Activated CD8-positive, alpha-beta memory T cell treated with anti-CD3 and anti-CD28 coated beads for 36 hours (primary cell): Measurements from ENCODE around the gene RECQL5. TPM values are rescaled to one million over a fixed set of nuclear protein-coding genes. Genes with fewer than 3 reads are reported as not detected.

Experiments used
- CTCF ChIA-PET: fragments of 350-600 bp; sonication (Branson Sonifier 250); formaldehyde crosslinking; loops from one replicate; lab custom pipeline; 2021; ENCODE audit warnings: antibody characterized with exemption; lab: Charles Lee
- POLR2A ChIA-PET: fragments of 350-600 bp; sonication (Branson Sonifier 250); formaldehyde crosslinking; loops from one replicate; lab custom pipeline; 2021; ENCODE audit warnings: antibody characterized with exemption; lab: Charles Lee
- total RNA-seq, 2 experiments: library from RNA; stranded (reverse); gene quantifications; one replicate each; pipeline ENCODE4 v1.2.3, GENCODE V29; 2021

The RECQL5 gene
- total RNA-seq, 2 experiments from 2014 or later, result 27.6 to 29.5 TPM

DNA sequence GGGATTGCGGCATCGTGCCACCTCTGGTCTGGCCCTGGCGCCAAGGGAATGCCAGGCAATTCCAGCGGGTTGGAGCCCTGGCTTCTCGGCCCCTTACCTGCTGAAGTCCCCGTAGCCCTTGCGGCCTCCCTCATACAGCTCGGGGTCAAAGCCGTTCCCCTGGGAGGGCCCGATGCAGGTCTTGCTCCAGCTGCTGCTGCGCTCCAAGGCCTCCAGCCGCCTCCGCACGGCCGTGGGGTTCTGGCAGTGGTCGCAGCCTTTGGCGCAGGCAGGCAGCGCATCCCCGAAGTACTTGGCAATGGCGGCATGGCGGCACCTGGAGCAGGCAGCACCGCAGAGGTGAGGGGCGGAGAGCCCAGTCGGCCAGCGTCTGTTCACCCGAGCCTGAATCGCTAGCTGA is 35.6 kb downstream of the RECQL5 start:
- CTCF ChIA-PET, result interaction anchor here (1.8 to 4.9 kb wide), 3 partner anchors 24 to 118 kb away, joined by 7 to 153 read pairs (median 49); no protein-coding TSS in a partner anchor

DNA sequence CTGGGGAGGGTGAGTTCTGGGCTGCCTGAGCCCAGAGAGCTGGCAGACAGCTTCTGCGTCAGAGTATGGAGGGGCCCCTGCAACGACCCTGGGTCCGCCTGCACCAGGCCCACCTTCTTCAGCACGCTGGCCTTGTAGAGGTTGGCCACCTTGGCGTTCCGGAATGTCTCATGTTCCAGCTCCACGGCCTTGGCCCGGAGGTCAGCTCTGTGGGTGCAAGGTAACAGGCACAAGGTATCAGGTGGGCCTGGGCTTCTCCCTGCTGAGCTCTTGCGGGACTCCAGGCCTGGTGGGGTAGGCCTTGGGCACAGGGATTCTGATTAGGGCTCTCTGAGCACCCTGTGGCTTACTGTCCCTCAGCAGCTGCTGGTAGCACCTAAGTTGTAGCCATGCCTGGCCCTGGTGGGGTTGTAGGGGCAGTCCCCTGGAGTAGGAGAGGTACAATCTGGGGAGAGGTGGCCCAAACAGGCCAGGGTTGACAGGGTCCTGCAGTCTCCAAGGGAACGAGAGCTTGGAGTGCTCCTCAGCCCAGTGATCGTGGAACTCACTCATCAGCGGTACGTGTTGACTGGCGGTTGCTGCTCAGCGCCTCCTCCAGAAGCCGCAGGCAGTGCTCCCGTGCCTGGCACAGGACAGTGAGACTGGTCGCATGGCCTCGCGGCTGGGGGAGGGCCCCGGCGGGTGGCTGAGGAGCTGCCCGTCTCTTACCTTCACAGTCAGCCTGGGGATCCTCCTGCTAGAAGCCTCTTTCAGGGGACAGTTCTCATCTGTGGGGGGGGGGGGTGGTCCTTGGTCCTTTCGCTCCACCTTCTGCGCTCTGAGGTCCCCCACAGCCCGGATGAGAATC is 36.7 kb downstream of the RECQL5 start:
- POLR2A ChIA-PET, result no interaction called here

More for the DNA sequence above, 35.6 kb downstream of the RECQL5 start:
- POLR2A ChIA-PET, result no interaction called here

DNA sequence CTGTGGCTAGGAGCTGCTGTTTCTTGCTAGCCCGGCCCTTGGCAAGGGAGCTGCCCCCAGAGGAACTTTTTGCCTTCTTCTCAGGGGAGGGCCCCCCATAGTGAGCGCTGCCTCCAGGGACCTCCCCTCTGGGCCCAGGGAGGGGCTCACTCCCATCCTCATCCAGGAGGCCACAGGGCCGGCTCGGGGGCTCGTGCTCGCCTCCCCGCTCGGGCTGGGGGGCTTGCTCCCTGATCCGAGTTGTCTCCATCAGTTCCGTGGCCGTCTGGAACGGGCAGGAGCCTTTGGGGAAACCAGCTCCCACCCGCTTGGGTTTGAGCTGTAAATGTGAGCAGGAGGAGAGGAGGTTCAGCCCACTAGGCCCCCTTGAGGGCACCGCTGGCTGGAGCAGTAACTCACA is 37.8 kb downstream of the RECQL5 start:
- CTCF ChIA-PET, result interaction anchor here (1.5 to 3.6 kb wide), 3 partner anchors 25 to 124 kb away, joined by 3 to 27 read pairs (median 6); no protein-coding TSS in a partner anchor
- POLR2A ChIA-PET, result no interaction called here

More for the DNA sequence above, 36.7 kb downstream of the RECQL5 start:
- CTCF ChIA-PET, result interaction anchor here (1.0 to 4.9 kb wide), 5 partner anchors 22 to 119 kb away, joined by 3 to 153 read pairs (median 7); no protein-coding TSS in a partner anchor

DNA sequence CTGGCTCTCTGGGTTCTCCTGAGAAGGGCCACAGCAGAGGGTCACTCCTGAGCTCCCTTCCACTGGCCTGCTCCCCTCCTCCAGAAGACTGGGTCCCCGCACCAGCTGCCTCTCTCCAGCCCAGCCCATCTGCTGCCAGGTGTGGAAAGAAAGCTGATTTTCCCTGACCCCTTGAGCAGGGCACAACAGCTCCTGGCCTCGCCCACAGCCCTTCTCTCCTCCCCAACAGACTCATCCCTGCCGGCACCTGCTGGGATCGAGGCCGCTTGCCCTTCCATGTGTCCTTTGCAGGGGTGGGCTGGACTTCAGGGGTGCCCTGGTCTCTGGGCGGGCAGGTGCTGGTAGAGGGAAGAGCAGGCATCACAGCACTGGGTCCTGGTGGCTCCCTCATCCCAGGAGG is 38.5 kb downstream of the RECQL5 start:
- CTCF ChIA-PET, result interaction anchor here (0.7 to 3.6 kb wide), 3 partner anchors 24 to 125 kb away, joined by 3 to 27 read pairs (median 6); no protein-coding TSS in a partner anchor
- POLR2A ChIA-PET, result no interaction called here

DNA sequence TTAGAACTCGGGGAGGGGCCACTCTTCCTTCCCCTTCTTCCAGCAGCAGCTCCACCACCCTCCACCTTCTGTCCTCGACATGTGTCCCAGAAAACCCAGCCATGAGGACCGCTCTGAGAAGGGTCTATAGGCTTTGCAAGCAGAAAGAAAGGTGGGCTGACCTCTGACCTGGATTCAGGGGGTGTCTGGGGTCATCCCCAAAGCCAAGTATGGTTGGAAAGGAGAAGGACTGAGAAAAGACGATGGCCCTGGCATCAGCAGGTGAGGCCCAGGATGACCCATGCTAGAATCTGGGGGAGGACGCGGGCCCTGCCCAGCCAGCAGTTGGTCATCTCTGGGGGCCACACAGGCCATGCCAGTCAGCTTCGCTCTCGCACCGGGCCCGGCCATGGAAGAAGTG is 39.9 kb downstream of the RECQL5 start:
- POLR2A ChIA-PET, result interaction anchor here (0.6 kb wide), 1 partner anchor 197 kb away, joined by 6 read pairs; no protein-coding TSS in a partner anchor
- CTCF ChIA-PET, result interaction anchor here (1.2 to 3.6 kb wide), 2 partner anchors 18 to 122 kb away, joined by 4 to 27 read pairs; no protein-coding TSS in a partner anchor

DNA sequence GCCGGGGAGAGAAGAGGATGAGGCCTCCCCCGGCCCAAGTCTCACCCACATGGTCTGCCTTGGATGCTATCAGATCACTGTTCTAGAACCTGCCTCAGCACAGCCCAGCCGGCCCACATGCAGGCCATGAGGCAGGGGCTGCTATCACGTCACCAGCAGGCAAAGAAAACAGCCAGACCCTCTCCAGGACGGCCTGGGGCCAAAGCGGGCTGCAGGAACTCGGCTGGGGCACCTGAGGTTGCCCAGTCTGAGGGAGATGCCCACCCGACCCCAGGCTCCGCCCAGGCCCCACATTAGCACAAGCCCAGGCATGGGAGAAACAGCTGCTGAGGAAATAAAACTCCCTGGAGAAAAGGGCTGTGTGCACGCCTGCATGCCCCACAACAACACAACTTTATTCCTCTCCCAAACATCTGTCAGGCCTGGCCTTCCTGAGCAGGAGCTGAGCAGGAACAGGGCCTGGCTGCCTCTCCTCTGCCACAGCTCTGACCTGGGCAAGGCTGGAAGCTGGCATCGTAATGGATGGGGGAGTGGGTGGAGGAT is 40.4 kb downstream of the RECQL5 start:
- POLR2A ChIA-PET, result no interaction called here

DNA sequence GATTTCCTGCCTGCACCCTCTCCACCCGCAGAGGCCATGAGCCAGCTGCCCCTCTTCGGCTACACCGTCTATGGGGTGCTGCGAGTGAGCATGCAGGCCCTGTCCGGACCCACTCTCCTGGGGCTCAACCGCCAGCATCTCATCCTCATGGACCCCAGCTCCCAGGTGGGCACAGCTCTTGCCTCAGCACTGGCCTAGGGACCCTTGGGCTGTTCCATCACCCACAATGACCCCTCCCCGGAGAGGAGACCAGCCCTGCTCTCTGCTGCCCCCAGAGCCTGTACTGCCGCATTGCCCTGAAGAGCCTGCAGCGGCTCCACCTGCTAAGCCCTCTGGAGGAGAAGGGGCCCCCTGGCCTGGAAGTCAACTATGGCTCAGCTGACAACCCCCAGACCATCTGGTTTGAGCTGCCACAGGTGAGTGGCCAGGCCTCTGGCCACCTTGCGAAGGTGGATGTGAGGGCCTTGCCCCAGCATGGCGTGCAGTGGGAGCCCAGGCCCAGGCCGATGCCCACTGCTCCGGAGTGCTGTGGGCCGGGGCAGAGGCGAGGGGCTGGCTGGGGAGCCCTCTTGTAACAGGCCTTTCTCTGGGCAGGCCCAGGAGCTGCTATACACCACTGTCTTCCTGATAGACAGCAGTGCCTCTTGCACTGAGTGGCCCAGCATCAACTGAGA is 41.0 kb downstream of the RECQL5 start:
- ChIA-PET CTCF (interaction anchor here (0.8 to 1.4 kb wide), 6 partner anchors 9 to 19 kb away, joined by 3 to 5 read pairs (median 4); no protein-coding TSS in a partner anchor), POLR2A (interaction anchor here (0.6 kb wide), 1 partner anchor 270 kb away, joined by 5 read pairs; no protein-coding TSS in a partner anchor)

More for the DNA sequence above, 40.4 kb downstream of the RECQL5 start:
- CTCF ChIA-PET, result interaction anchor here (1.2 to 3.6 kb wide), 3 partner anchors 15 to 123 kb away, joined by 3 to 27 read pairs (median 4); no protein-coding TSS in a partner anchor

DNA sequence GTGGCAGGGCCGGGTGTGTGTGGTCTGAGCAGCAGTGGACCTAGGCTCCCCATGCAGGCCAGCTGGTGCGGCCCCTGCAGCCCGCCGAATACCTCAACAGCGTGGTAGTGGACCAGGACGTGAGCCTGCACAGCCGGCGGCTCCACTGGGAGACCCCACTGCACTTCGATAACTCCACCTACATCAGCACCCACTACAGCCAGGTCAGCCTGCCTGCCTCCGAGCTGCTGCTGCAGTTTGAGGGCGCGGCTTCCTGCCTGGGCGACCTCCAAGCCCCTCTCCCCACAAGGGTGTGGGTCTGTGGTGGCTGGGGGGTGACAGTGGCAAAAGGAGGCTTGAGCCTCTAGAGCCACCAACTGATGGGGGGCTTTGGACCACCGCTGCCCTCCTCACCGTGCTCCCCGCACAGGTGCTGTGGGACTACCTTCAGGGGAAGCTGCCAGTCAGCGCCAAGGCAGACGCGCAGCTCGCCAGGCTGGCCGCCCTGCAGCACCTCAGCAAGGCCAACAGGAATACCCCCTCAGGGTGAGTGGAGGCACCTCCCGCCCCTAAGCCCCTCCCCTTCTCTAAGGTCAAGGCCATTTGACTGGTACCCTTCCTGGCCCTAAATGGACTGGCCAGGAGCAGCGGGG is 42.1 kb downstream of the RECQL5 start:
- ChIA-PET POLR2A (no interaction called here), CTCF (interaction anchor here (0.8 to 1.9 kb wide), 5 partner anchors 8 to 125 kb away, joined by 3 to 5 read pairs (median 4); no protein-coding TSS in a partner anchor)

DNA sequence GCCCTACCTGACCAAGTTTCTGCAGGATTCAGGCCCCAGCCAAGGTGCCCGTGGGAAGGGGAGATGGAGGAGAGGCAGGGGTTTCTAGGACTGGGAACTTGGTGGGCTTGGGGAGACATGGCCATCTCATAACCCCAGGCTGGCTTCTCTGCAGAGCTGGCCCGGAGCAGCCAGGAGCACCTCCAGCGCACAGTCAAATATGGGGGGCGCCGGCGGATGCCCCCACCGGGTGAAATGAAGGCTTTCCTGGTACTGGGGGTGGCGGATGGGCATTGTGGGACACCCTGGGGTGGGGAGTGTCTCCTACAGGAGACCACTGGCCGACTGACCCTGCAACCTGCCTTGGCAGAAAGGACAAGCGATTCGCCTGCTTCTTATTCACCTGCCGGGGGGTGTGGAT is 42.9 kb downstream of the RECQL5 start:
- CTCF ChIA-PET, result interaction anchor here (1.2 to 1.9 kb wide), 2 partner anchors 9 to 126 kb away, joined by 3 to 5 read pairs; no protein-coding TSS in a partner anchor
- POLR2A ChIA-PET, result interaction anchor here (0.6 kb wide), 1 partner anchor 13 kb away, joined by 3 read pairs; no protein-coding TSS in a partner anchor

DNA sequence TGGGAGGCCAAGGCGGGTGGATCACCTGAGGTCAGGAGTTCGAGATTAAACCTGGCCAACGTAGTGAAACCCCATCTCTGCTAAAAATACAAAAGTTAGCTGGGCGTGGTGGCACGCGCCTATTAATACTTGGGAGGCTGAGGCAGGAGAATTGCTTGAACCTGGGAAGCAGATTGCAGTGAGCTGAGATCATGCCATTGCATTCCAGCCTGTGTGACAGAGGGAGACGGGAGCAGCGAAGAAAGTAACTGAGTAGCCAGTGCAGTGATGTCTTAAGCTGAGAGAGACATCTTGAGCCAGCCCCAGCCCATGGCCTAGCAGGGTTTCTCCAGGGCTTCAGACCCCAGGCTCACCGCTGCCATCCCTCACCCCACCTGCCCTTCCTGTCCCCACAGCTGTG is 43.6 kb downstream of the RECQL5 start:
- POLR2A ChIA-PET, result no interaction called here
- CTCF ChIA-PET, result interaction anchor here (1.2 to 1.9 kb wide), 2 partner anchors 9 to 127 kb away, joined by 3 to 5 read pairs; no protein-coding TSS in a partner anchor

DNA sequence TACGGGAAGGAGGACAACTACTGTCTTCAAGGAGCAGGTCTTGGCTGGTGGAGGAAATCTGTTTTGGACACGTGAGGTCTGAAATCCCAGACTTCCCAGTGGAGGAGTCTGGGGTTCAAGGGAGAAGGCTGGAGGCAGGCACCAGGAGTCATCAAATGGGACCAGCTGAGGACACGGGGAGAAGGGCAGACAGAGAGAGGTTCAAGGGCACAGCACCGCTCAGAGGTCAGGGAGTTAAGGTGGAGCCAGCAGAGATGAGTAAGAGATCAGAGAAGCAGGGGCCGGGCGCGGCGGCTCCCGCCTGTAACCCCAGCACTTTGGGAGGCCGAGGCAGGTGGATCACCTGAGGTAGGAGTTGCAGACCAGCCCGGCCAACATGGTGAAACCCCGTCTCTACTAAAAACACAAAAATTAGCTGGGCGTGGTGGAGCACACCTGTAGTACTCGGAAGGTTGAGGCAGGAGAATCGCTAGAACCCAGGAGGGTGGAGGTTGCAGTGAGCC is 44.1 kb downstream of the RECQL5 start:
- POLR2A ChIA-PET, result no interaction called here

DNA sequence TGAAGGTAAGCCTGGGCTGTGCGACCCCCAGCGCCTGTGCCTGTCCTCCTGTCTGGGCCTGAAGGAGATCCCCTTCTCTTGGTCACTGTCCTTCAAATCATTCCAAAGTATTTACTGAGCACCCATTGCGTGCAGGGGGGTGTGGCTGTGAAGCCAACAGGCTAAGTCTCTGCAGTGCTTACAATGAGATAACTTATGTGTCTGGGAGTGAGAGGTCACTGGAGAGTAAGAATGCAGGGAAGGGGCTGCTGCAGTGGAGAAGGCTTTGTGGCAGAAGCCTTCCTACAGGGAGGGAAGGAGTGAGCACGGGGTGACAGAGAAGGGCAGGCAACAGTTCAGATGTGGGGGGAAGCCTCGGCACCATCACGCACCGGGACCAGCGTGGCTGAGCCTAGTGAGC is 44.9 kb downstream of the RECQL5 start:
- POLR2A ChIA-PET, result no interaction called here
- CTCF ChIA-PET, result interaction anchor here (1.9 kb wide), 1 partner anchor 11 kb away, joined by 8 read pairs; the partner anchor contains the start of gene SMIM5

More for the DNA sequence above, 44.1 kb downstream of the RECQL5 start:
- CTCF ChIA-PET, result no interaction called here

DNA sequence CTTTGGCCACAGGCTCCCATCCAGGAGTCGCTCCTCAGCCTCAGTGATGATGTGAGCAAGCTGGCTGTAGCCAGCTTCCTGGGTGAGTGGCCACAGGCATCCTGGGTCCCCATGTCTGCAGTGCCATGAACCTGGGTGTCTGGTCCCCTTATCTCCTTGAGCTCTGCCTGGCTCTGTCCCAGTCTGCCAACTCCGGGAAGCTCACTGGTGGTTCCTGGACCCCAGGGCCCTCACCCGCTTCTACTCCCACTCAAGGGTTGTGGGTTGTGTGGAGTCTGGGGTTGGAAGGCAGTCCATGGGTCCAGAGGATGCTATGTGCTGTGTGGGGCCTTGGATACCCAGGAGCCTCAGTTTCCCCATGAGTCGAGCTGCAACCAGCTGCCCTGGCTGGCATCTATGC is 45.5 kb downstream of the RECQL5 start:
- CTCF ChIA-PET, result interaction anchor here (0.9 to 1.9 kb wide), 3 partner anchors 12 to 128 kb away, joined by 3 to 8 read pairs (median 4); partner anchors contain the start of gene SMIM5
- POLR2A ChIA-PET, result no interaction called here

DNA sequence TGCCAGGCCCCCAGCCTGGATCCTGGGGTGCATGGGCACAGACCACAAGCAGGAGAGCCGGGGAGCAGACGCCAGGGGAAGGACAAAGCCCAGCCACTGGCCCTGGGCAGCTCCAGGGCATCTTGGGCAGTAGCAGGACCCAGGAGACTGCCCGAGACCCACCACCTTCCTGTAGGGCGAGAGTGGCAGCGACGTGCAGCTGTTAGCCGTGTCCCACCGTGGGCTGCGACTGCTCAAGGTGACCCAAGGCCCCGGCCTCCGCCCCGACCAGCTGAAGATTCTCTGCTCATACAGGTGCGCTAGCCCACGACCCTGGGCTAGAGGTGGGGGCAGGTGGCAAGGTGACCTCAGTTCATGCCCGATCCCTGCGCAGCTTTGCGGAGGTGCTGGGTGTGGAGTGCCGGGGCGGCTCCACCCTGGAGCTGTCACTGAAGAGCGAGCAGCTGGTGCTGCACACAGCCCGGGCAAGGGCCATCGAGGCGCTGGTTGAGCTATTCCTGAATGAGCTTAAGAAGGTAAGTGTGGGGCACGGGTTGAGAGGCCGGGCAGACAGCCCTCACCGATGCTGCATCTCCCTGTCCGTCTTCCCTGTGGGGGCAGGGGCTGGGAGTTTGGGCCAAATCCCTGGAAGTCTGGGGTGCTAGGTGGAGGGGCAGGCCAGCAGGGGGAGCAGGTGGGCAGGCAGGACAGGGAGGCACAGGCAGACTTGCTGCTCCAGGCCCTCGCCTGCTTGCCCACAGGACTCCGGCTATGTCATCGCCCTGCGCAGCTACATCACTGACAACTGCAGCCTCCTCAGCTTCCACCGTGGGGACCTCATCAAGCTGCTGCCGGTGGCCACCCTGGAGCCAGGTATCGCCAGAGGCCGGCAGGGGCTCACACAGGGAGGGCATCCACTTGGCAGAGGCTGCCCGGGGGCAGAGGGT is 47.2 kb downstream of the RECQL5 start:
- POLR2A ChIA-PET, result no interaction called here

DNA sequence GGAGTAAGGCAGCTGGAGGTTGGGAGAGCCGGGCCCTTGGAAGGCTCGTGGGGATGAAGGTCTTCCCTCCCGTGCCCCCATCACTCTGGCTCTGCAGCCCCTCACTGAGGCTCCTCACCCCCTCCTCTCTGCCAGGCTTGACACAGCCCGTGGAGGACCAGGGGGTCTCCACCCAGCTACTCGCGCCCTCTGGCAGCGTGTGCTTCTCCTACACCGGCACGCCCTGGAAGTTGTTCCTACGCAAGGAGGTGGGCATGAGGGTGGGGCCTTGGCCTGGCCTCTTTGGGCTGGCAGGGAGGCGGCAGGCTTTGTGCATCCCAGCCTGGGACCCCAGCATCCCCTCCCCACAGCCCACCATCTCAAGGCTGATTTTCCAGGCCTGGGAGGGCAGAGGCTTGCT is 49.3 kb downstream of the RECQL5 start:
- CTCF ChIA-PET, result interaction anchor here (0.9 to 2.2 kb wide), 3 partner anchors 8 to 16 kb away, joined by 3 to 12 read pairs (median 3); partner anchors contain the start of gene SMIM5
- POLR2A ChIA-PET, result no interaction called here

More for the DNA sequence above, 47.2 kb downstream of the RECQL5 start:
- CTCF ChIA-PET, result interaction anchor here (0.7 to 2.1 kb wide), 4 partner anchors 13 to 385 kb away, joined by 3 to 11 read pairs (median 6); partner anchors contain the start of gene SMIM5

DNA sequence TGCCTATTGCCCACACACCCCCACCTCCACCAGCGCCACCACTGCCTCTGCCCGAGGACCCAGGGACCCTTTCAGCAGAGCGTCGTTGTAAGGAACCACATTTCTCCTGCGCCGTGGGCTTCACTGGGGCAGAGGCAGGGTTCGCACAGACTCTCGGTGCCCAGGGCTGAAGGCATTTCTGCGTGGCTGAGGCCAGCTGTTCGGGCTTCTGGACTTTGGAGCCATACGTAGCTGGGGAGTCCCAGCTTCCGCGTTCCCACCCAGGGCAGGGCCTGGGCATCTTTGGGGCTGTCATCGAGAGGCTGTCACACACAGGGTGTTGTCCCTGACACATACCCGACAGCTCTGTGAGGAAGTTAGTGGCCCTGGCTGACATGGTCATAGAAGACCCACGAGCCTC is 49.7 kb downstream of the RECQL5 start:
- ChIA-PET CTCF (interaction anchor here (0.9 to 2.2 kb wide), 3 partner anchors 8 to 16 kb away, joined by 3 to 12 read pairs (median 3); partner anchors contain the start of gene SMIM5), POLR2A (no interaction called here)
